RPMI7951 (cell line): Measurements from ENCODE around the gene ZNF525. TPM values are rescaled to one million over a fixed set of nuclear protein-coding genes. Genes with fewer than 3 reads are reported as not detected.
A peak's percentile ranks its signal among the peaks of the same experiment; 100 is the strongest.
"Not testable (repeated sequence)": the region's sequence is repeated elsewhere in the genome, so short reads cannot be mapped to it uniquely, and the experiment has no call there.

ENCODE experiments used
- DNase-seq: peaks from one replicate; pipeline ENCODE4 v3.0.0-alpha.2; 2012; ENCODE audit warnings: low read depth
- total RNA-seq: library from RNA; depleted of rRNA; stranded (reverse); fragments of >200 nt; shearing (Covaris generic); gene quantifications from 2 replicates; pipeline ENCODE4 v1.2.3, GENCODE V29; 2014; rRNA removed

The ZNF525 gene
- total RNA-seq, 1 experiment from 2014 or later = 11.5 TPM

DNA sequence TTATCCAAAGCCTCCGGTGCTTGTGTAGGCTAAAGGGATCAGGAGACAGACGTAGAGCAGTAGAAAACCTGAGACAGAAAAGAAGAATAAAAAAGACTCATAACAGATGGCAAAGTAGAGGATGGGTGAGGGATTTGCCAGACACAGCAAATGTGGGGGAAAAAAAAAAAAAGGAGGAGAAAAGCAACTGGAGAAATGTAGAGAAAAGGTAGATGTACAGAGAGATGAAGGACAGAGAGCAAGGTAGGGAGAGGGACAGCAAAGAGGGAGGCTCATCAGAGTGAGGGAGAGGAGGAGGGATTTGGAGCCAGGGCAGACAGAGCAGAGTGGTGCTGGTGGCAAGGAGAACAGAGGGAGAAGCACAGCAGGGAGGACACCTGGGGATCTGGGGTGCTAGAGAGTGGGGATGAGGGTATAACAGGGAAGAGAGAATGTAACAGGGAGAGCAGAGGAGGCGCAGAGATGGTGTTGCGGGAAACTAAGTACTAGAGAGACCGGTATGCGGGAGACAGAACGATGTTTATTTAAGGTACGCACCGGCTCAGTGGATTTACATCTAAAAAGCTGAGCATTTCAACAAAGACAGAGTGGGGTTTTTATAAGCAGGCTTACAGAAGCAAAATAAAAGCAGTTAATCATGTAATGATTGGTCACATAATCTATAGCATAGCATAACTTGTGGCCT, 30.5 kb downstream of the ZNF525 start:
- DNase-seq = not testable (repeated sequence)

DNA sequence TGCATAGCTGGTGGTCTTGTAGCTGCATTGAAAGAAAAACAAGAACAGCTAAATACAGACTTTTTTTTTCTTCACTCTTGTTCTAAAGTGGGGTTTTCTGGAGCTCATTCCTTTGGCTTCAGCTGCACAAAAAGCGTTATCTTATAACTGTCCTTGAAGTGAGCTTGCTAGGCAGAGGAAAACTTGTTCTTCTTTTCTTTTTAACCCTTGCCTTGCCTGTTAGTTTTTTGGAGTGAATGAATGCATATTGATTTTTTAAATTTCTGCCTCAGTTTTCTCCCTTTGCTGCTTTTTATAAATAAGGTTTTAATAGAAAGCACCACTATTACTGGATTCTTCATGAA, 31.0 kb downstream of the ZNF525 start:
- no peak for DNase-seq

DNA sequence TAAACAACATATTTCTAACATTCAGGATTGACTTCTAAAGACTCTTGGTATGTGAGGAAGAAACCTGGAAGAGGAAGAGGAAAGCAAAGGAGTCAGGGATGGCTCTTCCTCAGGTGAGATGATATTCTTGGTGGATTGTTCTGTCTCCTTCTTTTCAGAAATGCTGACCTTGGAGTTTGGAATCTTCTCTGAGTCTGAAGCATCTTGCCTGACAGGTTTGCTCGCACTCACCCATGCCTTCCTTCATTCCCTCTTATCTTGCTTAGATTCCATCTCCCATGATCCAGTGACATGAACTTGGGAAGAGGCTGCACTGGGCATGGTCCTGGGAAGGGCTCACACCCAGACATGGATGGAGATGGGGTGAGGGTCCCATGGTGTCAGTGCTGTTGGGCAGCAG, 32.4 kb downstream of the ZNF525 start:
- DNase-seq = not testable (repeated sequence)

DNA sequence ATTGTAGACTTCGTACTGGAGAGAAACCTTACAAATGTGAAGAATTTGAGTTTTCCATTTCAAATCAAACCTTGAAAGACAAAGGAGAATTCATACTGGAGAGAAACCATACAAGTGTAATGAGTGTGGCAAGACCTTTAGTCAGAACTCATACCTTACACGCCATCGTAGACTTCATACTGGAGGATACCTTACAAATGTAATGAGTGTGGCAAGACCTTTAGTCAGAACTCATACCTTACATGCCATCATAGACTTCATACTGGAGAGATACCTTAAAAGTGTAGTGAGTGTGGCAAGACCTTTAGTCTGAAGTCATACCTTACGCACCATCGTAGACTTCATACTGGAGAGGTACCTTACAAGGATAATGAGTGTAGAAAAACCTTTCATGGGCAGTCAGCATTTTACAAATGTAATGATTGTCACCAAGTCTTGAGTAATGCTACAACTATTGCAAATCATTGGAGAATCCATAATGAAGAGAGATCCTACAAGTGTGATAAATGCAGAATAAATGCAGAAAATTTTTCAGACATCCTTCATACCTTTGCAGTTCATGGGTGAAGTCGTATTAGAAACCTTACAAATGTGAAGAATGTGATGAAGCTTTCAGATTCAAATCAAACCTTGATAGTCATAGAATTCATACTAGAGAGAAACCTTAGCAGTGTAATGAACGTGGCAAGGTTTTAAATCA, 44.1 kb downstream of the ZNF525 start:
- no peak for DNase-seq

DNA sequence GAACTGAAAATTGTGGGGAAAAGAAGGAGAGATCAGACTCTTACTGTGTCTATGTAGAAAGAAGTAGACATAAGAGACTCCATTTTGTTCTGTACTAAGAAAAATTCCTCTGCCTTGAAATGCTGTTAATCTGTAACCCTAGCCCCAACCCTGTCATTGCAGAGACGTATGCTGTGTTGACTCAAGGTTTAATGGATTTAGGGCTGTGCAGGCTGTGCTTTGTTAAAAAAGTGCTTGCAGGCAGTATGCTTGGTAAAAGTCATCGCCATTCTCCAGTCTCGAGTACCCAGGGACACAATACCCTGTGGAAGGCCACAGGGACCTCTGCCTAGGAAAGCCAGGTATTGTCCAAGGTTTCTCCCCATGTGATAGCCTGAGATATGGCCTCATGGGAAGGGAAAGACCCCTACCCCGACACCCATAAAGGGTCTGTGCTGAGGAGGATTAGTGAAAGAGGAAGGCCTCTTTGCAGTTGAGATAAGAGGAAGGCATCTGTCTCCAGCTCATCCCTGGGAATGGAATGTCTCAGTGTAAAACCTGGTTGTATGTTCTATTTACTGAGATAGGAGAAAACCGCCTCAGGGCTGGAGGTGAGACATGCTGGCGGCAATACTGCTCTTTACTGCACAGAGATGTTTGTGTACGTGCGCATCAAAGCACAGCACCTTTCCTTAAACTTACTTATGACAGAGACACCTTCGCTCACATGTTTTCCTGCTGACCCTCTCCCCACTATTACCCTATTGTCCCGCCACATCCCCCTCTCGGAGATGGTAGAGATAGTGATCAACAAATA, 55.2 kb downstream of the ZNF525 start:
- not testable (repeated sequence) for DNase-seq

DNA sequence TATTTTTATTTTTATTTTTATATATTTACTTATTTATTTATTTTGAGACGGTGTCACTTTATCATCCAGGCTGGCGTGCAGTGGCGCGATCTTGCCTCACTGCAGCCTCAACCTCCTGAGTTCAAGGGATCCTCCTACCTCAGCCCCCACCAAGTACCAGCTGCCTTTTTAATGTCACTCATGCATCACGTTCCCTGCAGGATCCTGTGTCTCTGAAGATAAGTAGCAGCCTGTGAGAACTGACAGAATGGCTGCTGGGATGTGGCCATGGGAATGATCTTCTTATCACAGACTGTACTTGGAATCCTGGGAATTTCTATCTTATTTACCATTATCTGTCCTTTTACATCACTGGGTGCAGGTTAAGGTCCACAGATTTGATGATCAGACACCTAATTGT, 57.0 kb downstream of the ZNF525 start:
- DNase-seq = no peak

DNA sequence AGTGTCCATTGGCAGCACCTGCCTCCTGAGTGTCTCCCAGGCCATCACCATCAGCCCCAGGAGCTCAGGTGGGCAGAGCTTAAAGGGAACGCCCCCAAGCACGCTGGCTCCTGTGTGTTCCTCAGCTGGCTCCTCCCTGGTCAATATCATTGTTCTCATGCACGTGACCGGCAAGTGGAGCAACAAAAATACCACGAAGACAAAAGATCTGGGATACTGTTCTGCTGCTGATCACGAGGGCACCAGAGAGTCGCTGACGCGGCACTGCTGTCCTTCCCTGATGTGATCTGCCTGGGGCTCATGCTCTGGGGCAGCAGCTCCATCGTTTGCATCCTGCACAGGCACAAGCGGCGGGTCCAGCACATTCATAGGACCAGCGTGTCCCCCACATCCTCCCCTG, 57.6 kb downstream of the ZNF525 start:
- not testable (repeated sequence) for DNase-seq

DNA sequence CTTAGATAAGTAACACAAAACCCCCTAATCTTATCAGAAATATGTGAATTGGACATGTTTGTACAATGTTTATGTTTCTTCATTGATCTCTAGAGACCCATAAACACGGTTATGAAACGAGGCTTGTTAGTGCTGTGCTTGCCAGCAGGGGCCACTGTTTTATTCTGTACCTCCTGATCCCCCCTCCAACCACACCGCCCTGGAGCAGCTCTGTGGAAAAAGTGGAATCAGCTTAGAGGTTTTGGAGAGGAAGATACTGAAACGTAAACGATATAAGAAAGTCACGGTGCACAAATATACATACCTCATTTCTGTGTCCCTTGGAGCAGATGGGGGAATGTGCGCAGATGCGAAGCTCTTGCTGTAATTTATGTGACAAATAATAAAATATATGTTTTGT, 58.2 kb downstream of the ZNF525 start:
- peak; percentile 34 for DNase-seq

DNA sequence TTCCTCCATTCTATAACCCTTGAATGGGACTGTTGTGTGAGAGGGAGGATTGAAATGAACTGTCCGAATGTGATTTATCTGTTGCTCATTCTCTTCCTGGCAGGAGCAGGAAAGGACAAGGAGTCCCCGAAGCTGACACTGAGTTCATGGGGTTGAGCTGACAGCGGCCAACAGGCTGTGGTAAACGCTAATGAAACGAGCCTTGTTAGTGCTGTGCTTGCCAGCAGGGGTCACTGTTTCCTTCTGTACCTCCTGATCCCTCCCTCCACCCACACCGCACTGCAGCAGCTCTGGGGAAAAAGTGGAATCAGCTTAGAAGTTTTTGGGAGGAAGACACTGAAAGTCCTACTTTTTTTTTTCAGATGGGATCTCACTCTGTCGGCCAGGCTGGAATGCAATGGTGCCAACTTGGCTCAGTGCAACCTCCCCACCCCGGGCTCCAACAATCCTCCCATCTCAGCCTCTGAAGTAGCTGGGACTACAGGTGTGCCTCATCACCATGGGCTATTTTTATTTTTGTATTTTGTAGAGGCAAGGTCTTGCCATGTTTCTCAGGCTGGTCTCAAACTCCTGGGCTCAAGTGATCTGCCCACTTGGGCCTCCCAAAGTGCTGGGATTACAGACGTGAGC, 59.6 kb downstream of the ZNF525 start:
- DNase-seq = peak; percentile 62

DNA sequence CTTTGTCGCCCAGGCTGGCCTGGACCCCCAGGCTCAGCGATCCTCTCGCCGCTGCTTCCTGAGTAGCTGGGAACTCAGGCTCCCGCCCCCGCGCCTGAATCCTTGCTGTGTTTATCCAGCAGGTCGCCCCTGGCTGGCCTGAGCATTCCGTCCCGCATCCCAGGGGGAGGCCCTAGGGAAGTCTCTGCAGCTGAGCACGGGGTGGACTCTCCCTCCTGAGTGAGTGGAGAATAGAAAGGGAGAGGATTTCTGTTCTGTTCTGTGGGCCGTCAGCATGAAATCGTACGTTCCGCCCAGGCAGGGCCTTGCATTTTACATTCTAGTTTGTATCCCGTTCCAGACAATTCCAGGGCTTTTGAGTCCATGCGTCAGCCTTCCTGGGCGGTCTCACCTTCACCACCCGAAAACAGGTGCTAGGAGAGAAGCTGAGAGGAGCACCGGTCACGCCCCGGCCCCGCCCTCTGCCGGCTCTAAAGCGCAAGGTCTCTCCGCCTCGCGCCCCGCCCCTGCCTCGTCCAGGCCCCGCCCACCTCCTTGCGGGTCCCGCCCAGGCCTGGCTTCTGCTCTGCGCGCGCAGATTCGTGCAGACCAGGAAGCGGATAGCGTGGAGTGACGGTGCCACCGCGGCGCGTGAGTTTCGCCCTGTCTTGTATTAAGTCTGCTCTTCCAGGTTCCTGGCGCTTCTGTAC, 66.0 kb downstream of the ZNF525 start, which contains the start of gene ZNF761:
TSS of gene ZNF761 (plus strand) at position 586 of the 689 bp plus-strand sequence. CDS start 15,285 bp downstream, outside the sequence.
- peak; percentile 88 for DNase-seq

DNA sequence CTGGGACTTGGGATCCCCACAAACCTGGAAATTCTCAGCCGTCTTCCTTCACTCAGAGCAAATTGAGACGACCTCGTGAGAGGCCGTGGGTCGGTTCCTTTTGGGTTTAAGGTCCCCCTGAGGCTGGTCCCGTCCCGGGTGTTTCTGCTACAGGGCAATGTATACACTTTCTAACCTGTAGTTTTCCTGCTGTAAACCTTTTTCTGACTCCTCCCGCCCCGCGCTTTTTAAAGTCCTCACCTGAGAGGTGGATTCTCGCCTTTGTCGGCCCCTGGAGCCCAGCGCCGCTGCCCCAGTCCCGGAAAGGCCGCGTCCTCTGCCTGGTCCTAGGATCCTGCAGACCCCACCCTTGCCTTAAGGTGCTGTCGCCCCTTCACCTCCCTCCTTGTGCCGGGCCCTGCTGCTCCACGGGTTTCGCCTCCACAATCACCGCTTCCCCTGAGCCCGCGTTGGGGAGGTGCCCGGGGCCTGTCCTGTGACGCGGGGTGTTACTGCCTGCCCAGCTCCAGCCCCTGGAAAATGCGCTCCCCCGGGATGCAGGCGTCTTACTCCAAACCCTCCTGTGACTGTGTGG, 66.7 kb downstream of the ZNF525 start:
- DNase-seq = peak; percentile 37

Other genes with a start within 250 kb of the ZNF525 start
- 2.9 and 5.0 TPM in 2 replicates for gene ZNF415, start 232.8 kb upstream of the ZNF525 start, total RNA-seq
- gene ZNF347, start 206.7 kb upstream of the ZNF525 start, total RNA-seq = 7.7 and 8.1 TPM in 2 replicates
- gene ZNF665, start 172.3 kb upstream of the ZNF525 start, total RNA-seq = 2.5 and 3.6 TPM in 2 replicates
- 12.4 and 14.4 TPM in 2 replicates for gene ZNF677, start 110.8 kb upstream of the ZNF525 start, total RNA-seq
- gene VN1R2, start 107.4 kb upstream of the ZNF525 start, total RNA-seq = not detected in 2 replicates
- gene VN1R4, start 98.0 kb upstream of the ZNF525 start, total RNA-seq = not detected in 2 replicates
- 7.9 and 10.8 TPM in 2 replicates for gene ZNF845, start 32.0 kb upstream of the ZNF525 start, total RNA-seq
- gene ZNF765, start 29.4 kb downstream of the ZNF525 start, total RNA-seq = 10.1 and 11.8 TPM in 2 replicates
- gene ZNF761, start 66.3 kb downstream of the ZNF525 start, total RNA-seq = 15.4 and 16.7 TPM in 2 replicates
- 4.7 and 4.9 TPM in 2 replicates for gene ZNF813, start 102.0 kb downstream of the ZNF525 start, total RNA-seq
- 7.8 and 9.4 TPM in 2 replicates for gene ZNF331, start 172.4 kb downstream of the ZNF525 start, total RNA-seq